GM18868 (cell line): ENCODE results near the gene TOM1L2.
A peak's percentile ranks its signal among the peaks of the same experiment; 100 is the strongest.

Experiments
- ATAC-seq: cut with Tn5 transposase; IDR thresholded peaks from one replicate; pipeline ENCODE4 v1.9.1; 2021; ENCODE audit warnings: mild to moderate bottlenecking, moderate library complexity; ENCODE audit not compliant: unreplicated experiment

TOM1L2 gene

DNA sequence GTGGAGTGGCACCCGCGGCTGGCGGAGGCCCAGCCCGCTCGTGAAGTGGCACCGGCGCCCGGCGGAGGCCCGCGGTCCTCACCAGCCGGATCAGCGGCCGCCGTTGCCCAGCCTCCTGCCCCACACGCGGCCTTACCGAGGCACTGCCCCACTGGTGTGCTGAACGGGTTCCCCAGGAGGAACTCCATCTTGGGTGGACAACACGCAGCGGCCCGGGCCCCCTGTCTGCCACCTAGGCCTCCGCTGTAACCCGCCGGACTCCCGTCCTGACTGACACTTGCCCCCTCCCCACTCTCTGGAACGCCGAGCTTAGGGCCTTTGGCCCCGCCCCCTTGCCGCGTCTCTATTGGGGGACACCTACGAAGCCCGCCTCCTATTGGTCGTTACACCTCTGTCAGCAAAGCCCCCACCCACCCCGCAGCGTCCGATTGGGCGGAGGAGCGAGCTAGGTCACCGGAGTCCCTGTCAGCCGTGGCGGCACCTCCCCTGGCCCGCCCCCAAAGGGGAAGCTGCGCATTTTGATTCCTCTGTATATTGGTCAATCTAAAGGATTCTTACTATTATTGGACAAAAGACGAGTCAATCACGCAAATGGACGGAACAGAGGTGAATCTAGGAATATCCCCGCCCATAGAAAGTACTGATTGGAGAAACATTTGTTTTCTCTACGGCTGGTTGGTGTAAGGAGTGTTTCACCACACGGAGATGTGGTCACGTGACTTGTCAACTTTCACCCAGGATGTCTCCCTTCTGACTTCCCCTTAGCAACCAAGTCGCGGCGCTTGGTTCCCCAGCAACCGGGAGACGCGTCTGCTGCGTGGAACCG, at the start of gene TOM1L2, which contains the start of gene DRC3:
Gene TOM1L2 (minus strand): TSS at position 275 of the 826 bp plus-strand sequence. CDS start 87 bp downstream, at position 188.
Gene DRC3 (plus strand): TSS at position 737 of the 826 bp plus-strand sequence. CDS start 4,737 bp downstream, outside the sequence.
- peak; percentile 95 for ATAC-seq

DNA sequence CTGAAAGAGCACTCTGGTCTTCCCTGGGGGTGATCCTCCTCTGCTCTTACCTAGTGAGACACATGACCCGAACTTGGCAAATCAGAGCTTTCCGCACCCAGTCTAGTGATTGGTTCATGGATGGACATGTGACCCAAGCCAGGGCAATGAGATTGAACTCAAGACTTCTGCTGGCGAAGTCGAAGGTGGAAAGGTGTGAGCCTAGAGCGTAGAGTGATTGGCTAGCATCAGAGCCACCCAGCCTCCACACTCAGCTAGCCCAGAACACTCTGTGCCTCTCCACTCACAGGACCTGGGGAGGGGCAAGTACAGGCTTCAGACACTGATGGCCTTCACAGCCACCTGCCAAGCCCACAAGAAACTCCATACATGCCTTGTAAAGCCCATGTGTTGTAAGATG, 49.2 kb upstream of the TOM1L2 start:
- no peak for ATAC-seq

DNA sequence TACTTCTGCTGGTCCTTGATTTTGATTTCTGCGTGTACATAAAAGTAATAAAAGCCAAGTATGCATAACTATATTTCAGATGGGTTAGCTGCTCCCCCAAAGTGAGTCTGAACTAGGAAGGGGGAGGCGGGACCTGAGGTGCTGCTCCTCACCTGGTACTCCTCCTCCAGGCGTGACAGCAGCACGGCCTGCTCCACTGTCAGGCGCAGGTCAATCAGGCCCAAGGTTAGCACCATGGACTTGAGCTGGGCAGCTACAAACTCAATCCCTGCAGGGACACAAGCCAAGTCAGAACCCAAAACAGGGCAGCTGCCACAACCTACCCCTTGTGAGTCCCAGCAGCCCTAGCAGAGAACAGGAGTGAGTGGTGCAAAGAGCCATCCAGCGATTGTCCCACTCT, 48.8 kb upstream of the TOM1L2 start:
- no peak for ATAC-seq

DNA sequence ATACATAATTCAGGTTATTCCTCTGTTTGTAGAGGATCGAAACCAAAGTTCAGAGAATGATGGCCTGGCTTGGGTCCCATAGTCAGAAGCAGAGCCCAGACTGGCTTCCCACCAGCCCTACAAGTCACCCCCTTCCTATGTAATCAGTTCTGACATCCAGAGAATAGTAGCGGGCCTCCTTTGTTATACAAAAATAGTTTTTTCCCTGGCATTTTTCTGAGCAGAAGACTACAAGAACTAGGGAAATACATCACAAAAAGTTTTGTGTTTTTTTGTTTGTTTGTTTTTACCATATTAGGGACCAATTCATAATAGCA, 47.6 kb upstream of the TOM1L2 start:
- ATAC-seq = no peak

DNA sequence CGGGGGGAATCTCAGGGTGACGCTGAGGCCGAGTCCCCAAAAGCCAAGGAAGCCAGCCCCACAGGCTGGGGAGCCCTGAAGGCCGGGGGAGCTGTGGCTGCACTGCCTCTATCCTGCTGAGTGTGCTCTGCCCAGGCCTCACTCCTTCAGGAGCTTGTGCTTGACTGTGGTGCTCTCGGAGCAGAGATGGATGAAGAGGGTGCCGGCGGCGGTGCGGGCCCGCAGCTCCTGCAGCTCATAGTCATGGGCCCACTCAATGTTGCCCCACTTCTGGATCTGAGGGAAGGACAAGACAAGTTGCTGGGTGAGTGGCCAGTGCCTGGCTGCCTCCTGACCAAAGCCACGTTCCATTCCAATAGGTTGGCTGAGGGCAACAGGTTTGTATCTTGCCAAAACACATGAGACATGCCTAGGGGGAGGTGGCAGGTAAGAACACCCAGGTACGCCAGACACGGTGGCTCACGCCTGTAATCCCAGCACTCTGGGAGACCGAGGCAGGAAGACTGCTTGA, 46.3 kb upstream of the TOM1L2 start:
- no peak for ATAC-seq

DNA sequence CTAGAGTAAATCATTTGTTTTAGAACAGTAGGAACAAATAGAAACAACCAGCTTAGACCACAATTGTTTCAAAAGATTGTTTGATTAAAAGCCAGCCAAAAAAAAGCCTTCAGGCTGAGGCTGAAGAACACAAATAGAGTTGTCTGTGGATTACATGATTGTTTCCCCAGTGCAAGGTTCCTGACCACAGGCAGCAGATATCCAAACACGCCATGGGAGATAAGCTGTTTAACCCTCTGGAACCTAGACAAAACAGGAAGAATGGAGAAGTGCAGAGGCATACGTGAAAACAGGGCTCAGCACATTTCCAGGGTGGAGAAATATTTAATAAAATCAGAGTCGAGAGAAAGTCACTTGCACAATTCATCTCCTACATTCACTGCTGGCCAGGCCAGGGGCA, 45.8 kb upstream of the TOM1L2 start:
- ATAC-seq = no peak

DNA sequence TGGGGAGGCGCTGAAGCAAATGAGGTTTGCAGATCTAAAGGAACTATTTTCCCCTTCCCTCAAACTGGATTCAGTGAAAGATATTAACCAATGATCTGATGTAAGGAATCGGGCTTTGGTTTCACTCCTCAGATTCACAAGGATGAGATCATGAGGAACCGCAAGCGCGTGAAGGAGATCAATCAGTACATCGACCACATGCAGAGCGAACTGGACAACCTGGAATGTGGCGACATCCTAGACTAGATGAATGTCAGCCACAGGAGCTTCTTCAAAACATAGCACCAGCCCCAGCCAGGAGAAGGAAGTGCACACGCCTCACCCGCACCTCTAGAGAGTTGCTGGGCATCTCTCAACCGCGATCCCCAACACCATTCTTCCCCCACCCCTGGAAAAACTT, 44.2 kb upstream of the TOM1L2 start:
- no peak for ATAC-seq

DNA sequence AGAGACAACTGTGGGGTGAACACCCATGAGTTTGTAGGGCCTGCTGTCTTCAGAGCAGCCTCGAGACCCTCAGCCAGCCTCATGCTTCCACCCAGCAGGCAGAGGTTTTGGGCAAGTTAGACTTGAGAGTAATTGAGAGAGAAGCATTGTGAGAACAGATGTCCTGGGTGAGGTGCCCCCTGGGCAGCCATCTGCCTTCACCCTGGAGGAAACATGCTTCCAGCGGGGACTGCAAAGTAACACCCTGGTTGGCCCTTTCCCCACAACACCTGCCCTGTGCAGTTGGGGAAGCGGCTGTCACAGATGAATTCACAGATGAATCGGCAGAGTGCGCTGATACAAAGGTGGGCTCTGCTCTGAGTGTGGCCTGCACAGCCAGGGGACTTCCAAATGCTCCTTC, 43.4 kb upstream of the TOM1L2 start:
- ATAC-seq = no peak

DNA sequence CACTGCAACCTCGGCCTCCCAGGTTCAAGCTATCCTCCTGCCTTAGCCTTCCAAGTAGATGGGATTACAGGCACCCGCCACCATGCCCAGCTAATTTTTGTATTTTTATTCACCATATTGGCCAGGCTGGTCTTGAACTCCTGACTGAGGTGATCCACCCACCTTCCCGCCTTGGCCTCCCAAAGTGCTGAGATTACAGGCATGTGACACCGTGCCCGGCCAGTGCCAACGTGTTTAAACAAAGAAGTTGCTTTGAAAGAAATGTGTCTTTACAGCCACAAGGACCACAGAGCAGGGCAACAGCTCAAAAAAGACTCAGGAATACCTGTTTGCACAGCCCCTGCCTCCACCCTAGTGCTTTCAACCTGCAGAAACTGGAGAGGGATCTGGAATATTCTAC, 41.8 kb upstream of the TOM1L2 start:
- no peak for ATAC-seq

DNA sequence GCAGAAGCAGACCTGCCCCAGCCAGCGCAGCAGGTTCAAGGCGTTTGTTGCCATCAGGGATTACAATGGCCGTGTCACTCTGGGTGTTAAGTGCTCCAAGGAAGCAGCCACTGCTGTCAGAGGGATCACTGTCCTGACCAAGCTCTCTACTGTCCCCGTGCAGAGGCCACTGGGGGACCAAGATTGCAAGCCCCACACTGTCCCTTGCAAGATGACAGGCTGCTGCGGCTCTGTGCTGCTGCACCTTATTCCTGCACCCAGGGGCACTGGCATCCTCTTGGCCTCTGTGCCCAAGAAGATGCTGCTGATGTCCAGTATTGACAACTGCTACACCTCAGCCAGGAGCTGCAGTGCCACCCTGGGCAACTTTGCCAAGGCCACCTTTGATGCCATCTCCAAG, 39.1 kb upstream of the TOM1L2 start:
- no peak for ATAC-seq

DNA sequence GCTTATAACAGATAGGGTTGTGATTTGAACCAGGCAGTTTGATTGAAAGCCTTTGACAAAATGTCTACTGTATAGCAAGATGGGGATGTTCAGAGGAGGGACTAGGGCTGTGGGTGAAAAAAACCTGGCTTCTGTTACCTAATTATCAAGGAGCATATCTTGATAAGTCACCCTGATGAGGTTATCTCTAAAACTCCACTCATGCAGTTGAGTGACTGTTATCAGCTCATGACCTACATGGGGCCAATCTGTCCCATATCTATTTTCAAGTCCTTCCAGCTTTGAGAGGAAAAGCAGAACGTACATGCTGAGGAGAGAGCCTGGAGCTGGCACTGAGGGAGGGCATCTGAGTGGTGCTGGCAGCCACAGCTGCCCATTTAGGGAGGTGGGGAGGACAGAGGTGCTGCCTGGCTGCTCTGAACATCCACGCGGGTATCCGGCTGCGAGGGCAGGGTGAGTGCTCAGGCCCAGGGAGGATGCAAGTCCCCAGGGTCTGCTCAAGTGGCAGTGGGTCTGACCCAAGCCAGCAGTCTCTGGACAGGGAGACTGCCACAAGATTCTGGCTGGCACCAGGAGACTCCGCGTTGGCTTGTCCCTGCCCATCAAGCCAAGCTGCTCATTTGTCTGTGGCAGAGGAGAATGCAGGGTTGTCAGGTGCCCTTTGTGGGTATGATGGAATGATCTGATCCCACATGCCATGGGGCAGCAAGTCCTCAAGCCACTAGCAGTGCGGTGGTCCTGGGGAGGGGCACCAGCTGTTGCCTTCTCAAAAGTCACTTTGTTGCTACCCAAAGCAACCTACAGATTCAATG, 37.6 kb upstream of the TOM1L2 start:
- ATAC-seq = no peak

DNA sequence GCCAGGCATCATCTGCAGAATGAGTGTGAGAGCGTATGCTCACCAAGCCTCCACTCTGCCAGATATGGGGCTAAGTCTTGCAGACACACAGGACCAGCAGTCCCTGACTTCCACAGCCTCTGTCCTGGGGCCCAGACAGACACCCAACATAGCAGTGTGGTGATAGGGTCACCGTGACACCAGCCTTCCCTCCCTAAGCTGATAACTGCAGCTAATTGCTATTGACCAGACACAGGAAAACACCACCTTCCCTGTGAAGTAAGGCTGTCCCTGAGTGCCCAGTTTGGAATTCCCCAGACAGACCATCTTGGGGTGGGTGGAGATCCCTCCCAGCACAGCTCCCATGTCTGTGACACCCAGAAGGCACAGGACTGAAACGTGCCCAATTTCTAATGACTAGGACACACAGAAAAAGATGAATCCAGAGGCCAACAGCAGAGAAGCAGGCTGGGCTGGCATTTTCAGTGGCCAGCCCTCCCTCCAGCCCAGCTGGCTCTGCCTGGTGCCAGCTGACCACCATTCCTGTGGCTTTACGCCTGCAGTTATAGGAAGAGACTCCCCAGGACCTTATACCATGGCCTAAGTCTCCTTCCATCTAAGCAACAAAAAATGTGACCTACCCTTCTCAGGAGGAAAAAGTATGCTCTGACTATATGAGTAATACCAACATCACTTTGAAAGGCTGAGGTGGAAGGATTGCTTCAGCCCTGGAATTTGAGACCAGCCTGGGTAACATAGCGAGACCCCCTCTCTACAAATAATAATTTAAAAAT, 36.5 kb upstream of the TOM1L2 start:
- ATAC-seq = no peak

DNA sequence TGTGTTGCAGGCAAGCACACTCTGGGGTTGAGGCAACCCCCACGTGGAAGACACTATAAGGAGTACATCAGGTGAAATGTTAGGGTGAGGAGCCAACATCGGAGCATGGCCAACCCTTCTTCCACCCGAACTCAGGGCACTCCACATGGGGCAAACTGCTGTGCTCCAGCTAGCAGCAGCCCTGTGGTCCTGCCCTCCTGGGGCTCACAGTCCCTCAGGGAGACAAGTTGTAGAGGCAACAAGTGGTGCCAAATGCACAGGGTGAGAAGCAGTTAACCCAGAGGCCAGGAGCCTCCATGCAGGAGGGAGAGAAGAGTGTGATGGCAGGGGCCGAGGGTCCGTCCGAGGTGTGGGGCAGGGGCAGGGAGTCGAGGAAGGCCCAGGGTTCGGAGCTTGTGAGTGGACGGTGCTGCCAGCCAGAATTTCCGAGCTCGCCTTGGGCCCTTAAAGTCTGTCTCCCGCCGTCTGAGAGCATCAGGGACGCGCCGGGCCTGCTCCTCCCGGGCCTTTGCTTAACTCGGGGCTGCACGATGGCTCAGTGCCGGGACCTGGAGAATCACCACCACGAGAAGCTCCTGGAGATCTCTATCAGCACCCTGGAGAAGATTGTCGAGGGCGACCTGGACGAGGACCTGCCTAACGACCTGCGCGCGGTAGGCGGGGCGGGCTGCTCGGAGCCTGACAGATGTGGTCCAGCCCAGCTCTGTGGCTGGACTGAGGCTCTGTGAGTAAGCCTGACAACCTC, 34.5 kb upstream of the TOM1L2 start:
- no peak for ATAC-seq

DNA sequence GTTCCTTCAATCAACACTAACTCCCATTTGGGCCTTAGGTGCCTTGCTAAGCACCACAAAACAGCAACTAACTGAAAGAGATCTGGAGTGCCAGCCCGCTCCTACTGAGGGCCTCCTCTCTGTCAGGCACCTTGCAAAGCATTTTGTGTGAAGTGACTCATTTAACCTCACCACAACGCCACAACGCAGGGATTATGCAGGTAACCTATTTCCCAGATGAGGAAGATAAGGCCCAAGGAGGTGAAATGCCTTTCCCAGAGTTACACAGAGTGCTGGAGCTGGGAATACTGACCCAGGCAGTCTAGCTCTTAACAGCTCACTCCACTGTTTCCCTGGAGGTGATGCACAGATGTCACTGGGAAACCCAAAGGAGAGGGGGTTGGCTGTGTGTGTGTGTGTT, 33.3 kb upstream of the TOM1L2 start:
- ATAC-seq = no peak

DNA sequence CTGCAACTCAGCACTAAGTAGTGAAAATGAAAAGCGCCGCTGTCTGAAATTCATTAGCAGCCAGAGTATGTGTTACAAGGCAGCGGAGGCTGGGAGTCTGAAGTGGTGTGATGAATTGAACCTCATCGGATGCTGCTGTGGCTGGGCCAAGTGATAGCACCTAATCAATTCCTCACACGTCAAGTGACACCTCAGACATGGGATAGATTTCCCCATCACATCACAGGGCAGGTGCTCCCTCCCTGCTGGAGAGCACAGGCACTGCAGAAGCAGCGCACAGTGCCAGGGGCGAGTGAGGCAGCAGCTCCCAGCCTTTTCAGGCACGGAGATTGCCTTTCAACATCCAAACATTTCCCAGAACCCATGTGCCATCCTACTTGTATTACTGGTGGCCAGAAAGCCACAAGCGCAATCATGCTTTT, 32.7 kb upstream of the TOM1L2 start:
- no peak for ATAC-seq

DNA sequence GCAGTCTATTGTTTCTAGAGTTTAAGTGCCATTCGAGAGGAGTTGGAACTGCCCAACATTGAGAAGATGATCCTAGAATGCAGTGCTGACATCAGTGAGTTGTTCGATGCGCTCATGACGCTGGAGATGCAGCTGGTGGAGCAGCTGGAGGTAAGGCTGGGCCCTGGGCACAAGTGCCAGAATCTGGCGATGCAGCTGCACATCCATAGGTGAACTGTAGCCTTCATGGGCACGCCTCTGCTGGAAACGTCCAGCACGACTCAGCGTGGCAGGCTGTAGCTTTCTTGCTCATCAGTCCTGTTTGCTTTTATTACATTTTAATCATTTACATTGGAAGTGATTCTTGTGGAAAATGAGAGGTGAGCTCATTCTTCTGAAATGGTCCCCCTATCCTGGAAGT, 32.1 kb upstream of the TOM1L2 start:
- no peak for ATAC-seq

DNA sequence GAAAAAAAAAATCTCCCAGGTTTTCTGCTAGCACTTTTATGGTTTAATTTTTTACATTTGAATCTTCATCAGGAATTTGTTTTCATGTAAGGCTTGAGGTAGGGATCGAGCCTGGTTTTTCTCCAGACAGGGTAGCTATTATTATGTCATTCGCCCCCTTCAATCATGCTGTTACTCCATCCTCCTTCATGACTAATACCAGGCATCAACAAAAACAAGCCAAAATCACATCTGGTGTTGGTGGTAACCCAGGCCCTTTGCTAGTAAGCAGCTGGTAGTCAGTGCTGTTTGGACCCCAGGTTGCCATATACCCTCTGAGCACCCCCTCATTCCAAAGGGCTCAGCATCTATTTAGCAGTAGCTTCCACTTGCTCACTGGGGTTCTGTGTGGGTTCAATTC, 30.0 kb upstream of the TOM1L2 start:
- ATAC-seq = no peak

DNA sequence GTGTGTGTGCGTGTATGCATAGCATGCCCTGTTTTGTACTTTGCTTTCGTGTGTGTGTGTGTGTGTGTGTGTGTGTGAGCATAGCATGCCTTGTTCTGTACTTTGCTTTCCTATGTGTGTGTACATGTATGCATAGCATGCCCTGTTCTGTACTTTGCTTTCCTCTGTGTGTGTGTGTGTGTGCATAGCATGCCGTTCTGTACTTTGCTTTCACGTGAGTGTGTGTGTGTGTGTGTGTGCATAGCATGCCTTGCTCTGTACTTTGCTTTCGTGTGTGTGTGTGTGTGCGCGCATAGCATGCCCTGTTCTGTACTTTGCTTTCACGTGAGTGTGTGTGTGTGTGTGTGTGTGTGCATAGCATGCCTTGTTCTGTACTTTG, 27.8 kb upstream of the TOM1L2 start:
- ATAC-seq = no peak

DNA sequence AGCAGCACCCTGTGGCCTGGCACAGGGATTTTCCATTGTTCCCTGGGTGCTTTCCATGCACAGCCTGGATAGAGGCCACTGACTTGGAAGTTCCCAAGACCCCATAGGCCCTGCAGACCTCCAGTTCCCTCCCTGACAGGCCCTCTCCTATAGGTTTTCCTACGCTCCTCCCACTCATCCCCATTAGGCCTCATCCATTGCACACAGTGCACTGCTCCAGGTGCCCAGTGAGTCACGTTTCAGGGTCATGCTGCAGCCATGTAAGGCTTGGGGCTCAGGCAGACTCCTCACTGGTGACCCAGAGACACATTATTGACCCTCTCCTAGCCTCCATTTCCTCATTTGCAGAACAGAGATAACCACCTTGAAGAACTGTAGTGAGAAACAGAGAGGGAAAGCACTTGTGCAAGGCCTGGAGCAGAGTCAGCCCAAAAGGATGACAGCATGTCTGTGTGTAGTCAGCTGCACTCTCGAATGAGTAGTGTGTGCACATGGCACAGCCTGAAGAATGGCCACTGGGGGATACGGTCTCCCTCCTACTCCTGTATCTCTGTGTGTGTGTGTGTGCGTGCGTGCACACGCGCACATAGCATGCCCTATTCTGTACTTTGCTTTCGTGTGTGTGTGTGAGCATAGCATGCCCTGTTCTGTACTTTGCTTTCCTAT, 27.3 kb upstream of the TOM1L2 start:
- ATAC-seq = no peak

DNA sequence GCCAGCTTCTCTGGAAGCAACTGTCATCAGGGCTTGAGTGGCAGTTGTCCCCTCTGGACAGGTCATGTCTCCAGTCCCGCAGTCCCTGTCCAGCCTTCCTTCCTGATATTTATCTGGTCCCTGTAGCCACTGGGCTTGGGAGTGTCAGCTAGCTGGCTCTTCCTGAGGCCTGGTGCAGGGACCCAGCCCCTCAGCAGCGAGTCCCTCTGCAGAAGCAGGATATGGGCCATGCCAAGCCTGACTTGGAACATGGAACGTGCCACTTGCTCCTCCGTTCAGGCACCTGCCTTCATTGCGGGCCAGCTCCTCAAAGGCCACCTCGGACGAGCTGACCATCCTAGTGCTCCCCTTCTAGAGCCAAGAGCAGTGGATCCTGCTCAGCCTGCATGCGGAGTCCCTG, 26.7 kb upstream of the TOM1L2 start:
- ATAC-seq = no peak
